GM21825 (cell line): ENCODE results near the gene BCCIP.

Experiments used
- ATAC-seq: cut with Tn5 transposase; IDR thresholded peaks from one replicate; pipeline ENCODE4 v1.9.1; 2021; ENCODE audit warnings: mild to moderate bottlenecking, moderate library complexity; ENCODE audit not compliant: unreplicated experiment

Gene BCCIP

GRCh38 chr10:125883211-125883610, 59.9 kb downstream of the BCCIP start:
- ATAC-seq: no peak
